Stomach smooth muscle (tissue), 2 donors: ENCODE data around the gene RAD51B.

Source experiments
- H3K27ac ChIP-seq: one replicate; pipeline ENCODE4 v1.7.0; 2013; ENCODE audit warnings: mild to moderate bottlenecking, low read length, inconsistent platforms
- H3K27me3 ChIP-seq, 2 donors: one replicate each; pipeline ENCODE4 v1.7.0; 2013; ENCODE audit warnings: low read length in 2 of 2; ENCODE audit not compliant: insufficient read depth in 2 of 2, control insufficient read depth in 1 of 2
- H3K36me3 ChIP-seq, 2 donors: one replicate each; pipeline ENCODE4 v1.7.0; 2013; ENCODE audit warnings: low read length in 2 of 2; ENCODE audit not compliant: control insufficient read depth in 2 of 2, insufficient read depth in 2 of 2
- H3K4me1 ChIP-seq: one replicate; pipeline ENCODE4 v1.7.0; 2013; ENCODE audit warnings: low read length; ENCODE audit not compliant: control insufficient read depth, insufficient read depth
- H3K4me3 ChIP-seq, 2 donors: one replicate each; pipeline ENCODE4 v1.7.0; 2013; ENCODE audit warnings: low read length in 2 of 2
- H3K9ac ChIP-seq, 2 donors: one replicate each; pipeline ENCODE4 v1.7.0; 2013; ENCODE audit warnings: low read length in 2 of 2, mild to moderate bottlenecking in 1 of 2
- H3K9me3 ChIP-seq, 2 donors: one replicate each; pipeline ENCODE4 v1.7.0; 2013; ENCODE audit warnings: low read length in 2 of 2; ENCODE audit not compliant: control insufficient read depth in 2 of 2
- donor health status: healthy.
- donor health status: Pancreatic carcinoma.

Gene RAD51B

DNA sequence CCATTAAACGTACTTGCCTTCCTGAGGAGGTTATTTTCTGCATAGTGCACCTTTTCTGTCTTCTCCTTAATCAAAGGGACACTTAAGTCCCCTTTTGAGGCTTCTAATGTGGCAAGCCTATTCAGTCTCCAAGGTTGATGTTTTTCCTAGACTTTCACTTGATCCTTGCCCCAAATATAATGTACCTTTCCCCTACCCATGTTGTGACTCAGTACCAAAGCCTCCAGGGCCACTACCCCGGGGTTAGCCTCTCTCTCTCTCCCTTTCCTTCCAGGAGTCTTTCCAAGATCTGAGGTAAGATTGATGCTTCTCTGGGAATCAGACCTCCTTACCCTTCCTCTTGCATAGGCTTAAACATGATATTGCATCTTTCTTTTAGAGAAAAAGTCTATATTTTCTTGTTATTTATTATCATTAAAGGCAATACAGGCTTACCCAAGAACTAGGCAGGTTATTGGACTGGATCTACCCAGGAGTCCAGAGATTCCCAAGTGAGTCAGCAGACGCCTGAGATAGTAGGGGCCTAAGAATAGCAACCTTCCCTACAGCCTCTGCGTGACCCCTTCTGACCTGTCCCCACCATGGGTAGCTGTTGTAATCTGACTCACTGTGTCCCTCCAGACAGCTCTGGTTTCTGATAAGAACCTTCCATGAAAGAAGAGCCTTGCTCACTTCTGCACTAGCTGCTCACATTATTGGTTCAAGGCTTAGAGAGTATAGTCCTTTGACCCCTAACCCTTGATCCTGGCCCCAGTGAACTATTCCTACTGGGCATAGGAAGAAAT is 800.4 kb downstream of the RAD51B start:
- Histone ChIP-seq H3K4me1 (peaks cover 27% of the 10 kb centered on the region), H3K4me3 (no peak overlapping the region), H3K27me3 (no peaks in the 10 kb centered on the region), H3K9me3 (peaks cover 4 to 14% of the 10 kb centered on the region in 2 donors), H3K9ac (no peak overlapping the region), H3K36me3 (no peaks in the 10 kb centered on the region), H3K27ac (no peak overlapping the region)

DNA sequence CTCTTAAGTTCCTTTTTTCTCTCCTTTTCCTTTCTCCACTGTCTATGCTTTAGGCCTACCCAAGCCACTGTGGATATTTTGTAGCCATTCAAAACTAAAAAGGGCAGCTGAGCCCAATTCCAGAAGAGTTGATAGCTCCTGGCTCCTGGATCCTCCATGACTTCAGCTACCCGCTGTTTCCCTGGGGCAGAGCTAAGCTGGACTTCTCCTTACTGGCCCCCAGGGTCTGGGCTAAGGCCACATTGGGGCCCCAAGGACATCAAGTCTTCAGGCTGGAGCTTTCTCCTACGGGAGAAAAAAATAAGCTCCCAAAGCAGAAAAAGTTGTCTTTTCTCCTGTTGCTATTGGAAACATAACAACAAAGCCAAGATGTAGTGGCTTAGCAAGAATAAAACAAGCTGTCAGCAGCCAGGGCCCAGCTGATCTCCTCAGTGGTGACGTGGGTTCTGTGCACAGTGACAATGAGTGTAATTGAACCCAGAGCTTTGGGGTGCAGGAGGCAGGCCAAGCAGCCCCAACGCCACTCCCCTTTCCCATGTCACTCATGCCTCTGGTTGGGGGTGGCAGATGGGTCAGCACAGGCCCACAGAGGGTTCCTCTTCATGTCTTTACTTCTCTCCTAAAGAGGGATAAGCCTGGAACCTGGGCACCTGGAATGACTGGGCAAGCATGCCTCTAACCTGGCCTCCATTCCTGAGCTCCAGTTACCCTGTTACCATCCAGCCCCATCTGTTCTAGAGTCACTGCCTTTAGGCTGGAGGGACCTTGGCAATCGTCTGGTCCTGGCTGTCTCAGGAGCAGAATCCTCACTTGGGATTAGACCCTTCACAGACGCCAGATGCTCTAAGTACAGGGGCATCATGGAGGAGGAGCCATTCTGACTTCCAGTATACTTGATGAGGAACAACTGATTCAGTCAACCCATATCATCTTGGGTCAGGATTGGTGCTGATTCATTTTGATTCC is 802.1 kb downstream of the RAD51B start:
- Histone ChIP-seq H3K9ac (no peak overlapping the region), H3K4me3 (peak overlapping the region in 1 of 2 donors; percentile 8), H3K36me3 (no peaks in the 10 kb centered on the region), H3K27me3 (no peaks in the 10 kb centered on the region), H3K27ac (peak overlapping the region; percentile 42), H3K9me3 (peaks cover 3 to 14% of the 10 kb centered on the region in 2 donors), H3K4me1 (peaks cover 31% of the 10 kb centered on the region)

GRCh38 chr14:68622856-68623255 is 803.3 kb downstream of the RAD51B start:
- Histone ChIP-seq H3K27ac (no peak overlapping the region), H3K4me1 (peaks cover 40% of the 10 kb centered on the region)

DNA sequence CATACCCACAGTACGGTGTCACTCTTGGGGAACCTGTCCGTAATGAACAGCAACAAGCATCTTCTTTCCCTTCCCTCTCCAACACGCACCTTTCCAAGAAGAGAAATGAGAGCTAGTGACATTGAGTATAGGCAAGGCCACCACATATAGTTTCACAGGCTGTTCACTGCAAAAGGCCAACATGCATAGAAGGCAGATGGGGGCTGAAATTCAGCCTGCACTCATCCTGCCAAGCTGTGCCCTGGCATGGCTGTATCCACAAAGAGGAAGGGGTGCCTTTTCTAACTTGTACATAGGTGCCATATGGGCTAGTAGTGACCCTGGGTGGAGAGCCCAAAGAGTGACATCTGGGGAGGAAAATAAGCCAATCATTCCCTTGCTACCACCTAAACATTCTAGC is 803.7 kb downstream of the RAD51B start:
- Histone ChIP-seq H3K9ac (no peak overlapping the region), H3K9me3 (peaks cover 0 to 4% of the 10 kb centered on the region in 2 donors), H3K27me3 (no peaks in the 10 kb centered on the region), H3K4me3 (no peak overlapping the region), H3K36me3 (no peaks in the 10 kb centered on the region), H3K27ac (no peak overlapping the region), H3K4me1 (peaks cover 43% of the 10 kb centered on the region)

More at GRCh38 chr14:68622856-68623255, 803.3 kb downstream of the RAD51B start:
- peaks cover 0 to 8% of the 10 kb centered on the region in 2 donors for H3K9me3 ChIP-seq
- H3K4me3 ChIP-seq, result no peak overlapping the region
- H3K27me3 ChIP-seq, result no peaks in the 10 kb centered on the region
- no peak overlapping the region for H3K9ac ChIP-seq
- no peaks in the 10 kb centered on the region for H3K36me3 ChIP-seq

- no peaks in the 10 kb centered on the region for H3K27me3 ChIP-seq
- H3K36me3 ChIP-seq, result no peaks in the 10 kb centered on the region
- no peak overlapping the region for H3K4me3 ChIP-seq
- no peaks in the 10 kb centered on the region for H3K9me3 ChIP-seq
- H3K4me1 ChIP-seq, result peaks cover 48% of the 10 kb centered on the region
- H3K27ac ChIP-seq, result no peak overlapping the region
- no peak overlapping the region for H3K9ac ChIP-seq
Measured at GRCh38 chr14:68623826-68624225, 804.2 kb downstream of the RAD51B start.

DNA sequence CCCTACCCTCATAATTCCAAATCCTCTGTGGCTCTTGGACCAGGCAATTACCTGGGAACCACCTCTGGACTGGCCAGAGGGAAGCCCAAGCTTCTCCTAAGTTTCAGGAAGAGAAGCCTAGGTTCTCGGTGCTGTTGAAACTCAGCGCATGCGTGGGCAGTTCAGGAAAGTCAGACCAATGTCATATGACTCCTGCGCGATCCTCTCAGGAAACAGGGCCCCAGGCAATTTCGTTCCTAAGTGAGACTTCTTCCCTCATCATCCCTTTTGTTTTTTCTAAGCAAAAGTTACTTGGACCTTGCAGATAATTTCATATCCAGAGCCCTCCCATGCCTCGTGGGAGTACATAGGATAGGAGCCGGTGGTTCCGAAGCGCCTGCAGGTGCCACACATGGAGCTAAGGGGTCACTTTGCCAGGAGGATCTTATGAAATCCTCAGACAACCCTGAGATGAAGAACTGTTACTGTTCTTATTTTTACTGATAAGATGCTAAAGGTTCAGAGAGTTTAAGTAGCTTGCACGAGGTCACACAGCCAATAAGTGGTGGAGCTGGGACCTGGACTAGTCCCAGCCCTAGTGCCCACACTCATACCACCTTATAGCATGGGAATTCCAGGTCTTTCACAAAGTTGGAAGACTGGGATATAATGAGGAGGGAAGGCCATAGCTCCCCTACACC is 805.1 kb downstream of the RAD51B start:
- Histone ChIP-seq H3K27ac (no peak overlapping the region), H3K4me1 (peaks cover 47% of the 10 kb centered on the region), H3K4me3 (no peak overlapping the region), H3K36me3 (no peaks in the 10 kb centered on the region), H3K9me3 (no peaks in the 10 kb centered on the region), H3K27me3 (no peaks in the 10 kb centered on the region), H3K9ac (no peak overlapping the region)

- Histone ChIP-seq H3K36me3 (no peaks in the 10 kb centered on the region), H3K4me1 (peaks cover 51% of the 10 kb centered on the region), H3K9me3 (no peaks in the 10 kb centered on the region), H3K4me3 (no peak overlapping the region), H3K9ac (no peak overlapping the region), H3K27ac (no peak overlapping the region), H3K27me3 (no peaks in the 10 kb centered on the region)
Measured at GRCh38 chr14:68625366-68626090, 805.9 kb downstream of the RAD51B start.

GRCh38 chr14:68626386-68626785 is 806.8 kb downstream of the RAD51B start:
- peaks cover 47% of the 10 kb centered on the region for H3K4me1 ChIP-seq
- no peak overlapping the region for H3K27ac ChIP-seq

DNA sequence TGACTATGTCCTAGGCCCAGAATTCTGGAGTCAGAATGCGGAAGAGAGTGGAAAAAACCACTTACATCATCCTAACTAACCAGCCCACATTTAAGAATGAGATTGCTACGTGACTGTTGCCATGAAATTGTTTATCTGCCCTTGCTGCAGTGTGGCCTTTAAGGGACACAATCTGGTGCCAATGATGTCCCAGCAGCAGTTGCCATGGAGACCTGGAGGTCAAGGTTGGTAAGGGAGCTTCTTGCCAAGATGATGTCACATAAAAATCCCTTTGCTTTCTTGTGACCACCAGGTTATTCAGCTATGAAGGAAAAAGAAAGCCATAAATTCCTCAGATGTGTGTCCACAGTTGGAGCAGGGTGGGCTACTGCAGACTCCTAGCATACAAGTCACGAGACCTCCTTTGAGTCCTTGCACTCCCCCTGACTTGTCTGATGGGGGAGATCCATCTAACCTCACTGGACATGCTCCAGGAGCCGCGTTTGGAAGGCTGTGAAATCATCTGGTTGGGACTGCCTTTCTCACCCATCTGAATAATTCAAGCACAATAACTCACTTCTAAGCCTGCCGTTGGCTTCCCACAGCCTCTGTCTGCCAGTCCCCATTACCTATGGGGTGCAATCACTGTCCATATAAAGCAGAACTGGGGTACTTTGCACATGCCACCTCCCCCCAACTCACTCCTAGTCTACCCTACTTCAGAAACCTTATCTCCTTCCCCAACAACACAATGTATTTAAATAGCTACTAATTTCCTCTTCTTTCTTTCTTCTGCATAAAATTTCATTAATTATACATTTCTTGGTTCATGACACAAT is 807.7 kb downstream of the RAD51B start:
- H3K4me3 ChIP-seq, result no peak overlapping the region
- H3K4me1 ChIP-seq, result peaks cover 47% of the 10 kb centered on the region
- H3K27ac ChIP-seq, result peak overlapping the region; percentile 6
- no peaks in the 10 kb centered on the region for H3K9me3 ChIP-seq
- H3K36me3 ChIP-seq, result no peaks in the 10 kb centered on the region
- no peaks in the 10 kb centered on the region for H3K27me3 ChIP-seq
- no peak overlapping the region for H3K9ac ChIP-seq

More at GRCh38 chr14:68626386-68626785, 806.8 kb downstream of the RAD51B start:
- no peak overlapping the region for H3K4me3 ChIP-seq
- H3K9ac ChIP-seq, result no peak overlapping the region
- no peaks in the 10 kb centered on the region for H3K36me3 ChIP-seq
- H3K27me3 ChIP-seq, result no peaks in the 10 kb centered on the region
- no peaks in the 10 kb centered on the region for H3K9me3 ChIP-seq
